DMS153 (cell line): Measurements from ENCODE around the gene SERP2.

Experiments
- DNase-seq: peaks from one replicate; lab custom pipeline; 2025; lab: John Stamatoyannopoulos, UW

SERP2 gene

GRCh38 chr13:44388427-44389059 is 14.9 kb downstream of the SERP2 start:
- DNase-seq = no peak

GRCh38 chr13:44389060-44389666 is 15.5 kb downstream of the SERP2 start:
- DNase-seq = no peak

GRCh38 chr13:44389876-44390275 is 16.3 kb downstream of the SERP2 start:
- DNase-seq = no peak

- DNase-seq = no peak
These were observed 19.8 kb downstream of the SERP2 start for GRCh38 chr13:44393391-44393790.

- no peak for DNase-seq
These were observed 21.0 kb downstream of the SERP2 start for GRCh38 chr13:44394658-44395057.

GRCh38 chr13:44395976-44396694 is 22.5 kb downstream of the SERP2 start:
- no peak for DNase-seq

GRCh38 chr13:44396701-44397580 is 23.3 kb downstream of the SERP2 start:
- DNase-seq = no peak

GRCh38 chr13:44397766-44398223 is 24.2 kb downstream of the SERP2 start:
- no peak for DNase-seq

- no peak for DNase-seq
These were observed 25.0 kb downstream of the SERP2 start for GRCh38 chr13:44398606-44399005.

GRCh38 chr13:44399074-44399473 is 25.4 kb downstream of the SERP2 start:
- DNase-seq = peak; percentile 52

GRCh38 chr13:44400736-44401135 is 27.1 kb downstream of the SERP2 start:
- no peak for DNase-seq

- no peak for DNase-seq
These were observed 28.0 kb downstream of the SERP2 start for GRCh38 chr13:44401577-44401976.

GRCh38 chr13:44402899-44403445 is 29.3 kb downstream of the SERP2 start:
- DNase-seq = no peak

GRCh38 chr13:44403461-44404056 is 29.9 kb downstream of the SERP2 start:
- no peak for DNase-seq

GRCh38 chr13:44404261-44405132 is 30.9 kb downstream of the SERP2 start:
- DNase-seq = peak; percentile 30

- DNase-seq = no peak
These were observed 33.0 kb downstream of the SERP2 start for GRCh38 chr13:44406617-44407016.

GRCh38 chr13:44407379-44407778 is 33.8 kb downstream of the SERP2 start:
- no peak for DNase-seq

GRCh38 chr13:44407891-44408290 is 34.3 kb downstream of the SERP2 start:
- DNase-seq = no peak

GRCh38 chr13:44409595-44409994 is 36.0 kb downstream of the SERP2 start:
- DNase-seq = no peak

GRCh38 chr13:44410328-44410859 is 36.8 kb downstream of the SERP2 start:
- DNase-seq = no peak
